T-helper 22 cell (primary cell): ENCODE results near the gene SETBP1.

Experiments used
- DNase-seq: peaks from one replicate; pipeline ENCODE4 v3.0.0-alpha.2; 2020; ENCODE audit warnings: low read depth

Gene SETBP1

DNA sequence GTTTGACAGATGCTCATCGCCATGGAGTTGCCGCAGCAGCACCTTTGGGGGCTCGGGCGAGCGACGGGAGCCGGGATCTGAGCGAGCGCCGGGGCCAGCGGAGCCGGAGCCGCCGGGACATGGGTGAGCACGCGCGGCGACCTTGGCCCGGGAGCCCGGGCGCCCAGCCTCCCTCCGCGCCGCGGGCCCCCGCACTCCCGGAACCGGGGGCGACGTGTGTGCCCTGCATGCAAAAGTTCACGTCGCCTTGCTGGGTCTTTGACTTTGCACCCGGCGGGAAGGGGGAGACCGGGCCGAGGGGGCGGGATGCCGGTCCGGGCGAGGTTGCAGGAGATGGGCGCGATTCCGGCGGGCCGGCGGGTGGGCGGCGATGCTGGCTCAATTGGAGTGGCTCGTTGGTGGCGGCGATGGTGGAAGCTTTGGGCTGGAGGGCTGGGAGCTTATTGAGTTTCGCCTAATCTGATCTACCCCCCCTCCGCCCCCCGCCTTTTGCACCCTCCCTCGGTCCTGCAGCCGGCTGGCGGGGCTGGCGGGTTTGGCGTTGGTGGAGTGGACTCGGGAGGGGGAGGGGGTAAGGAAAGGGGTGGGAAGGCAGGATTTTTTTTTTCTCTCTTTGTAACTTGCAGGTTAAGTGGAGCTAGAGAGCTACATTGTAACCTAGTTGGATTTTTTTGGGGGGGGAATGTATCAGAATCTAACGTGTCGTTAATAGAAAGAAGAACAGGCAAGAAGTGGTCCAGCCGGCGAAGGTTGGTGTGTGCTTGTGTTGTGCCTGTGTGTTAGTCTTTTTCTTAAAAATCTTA lies at the start of gene SETBP1:
Gene SETBP1 (plus strand): TSS at position 616 of the 803 bp plus-strand sequence. CDS start 20,459 bp downstream, outside the sequence.
- DNase-seq, result no peak

DNA sequence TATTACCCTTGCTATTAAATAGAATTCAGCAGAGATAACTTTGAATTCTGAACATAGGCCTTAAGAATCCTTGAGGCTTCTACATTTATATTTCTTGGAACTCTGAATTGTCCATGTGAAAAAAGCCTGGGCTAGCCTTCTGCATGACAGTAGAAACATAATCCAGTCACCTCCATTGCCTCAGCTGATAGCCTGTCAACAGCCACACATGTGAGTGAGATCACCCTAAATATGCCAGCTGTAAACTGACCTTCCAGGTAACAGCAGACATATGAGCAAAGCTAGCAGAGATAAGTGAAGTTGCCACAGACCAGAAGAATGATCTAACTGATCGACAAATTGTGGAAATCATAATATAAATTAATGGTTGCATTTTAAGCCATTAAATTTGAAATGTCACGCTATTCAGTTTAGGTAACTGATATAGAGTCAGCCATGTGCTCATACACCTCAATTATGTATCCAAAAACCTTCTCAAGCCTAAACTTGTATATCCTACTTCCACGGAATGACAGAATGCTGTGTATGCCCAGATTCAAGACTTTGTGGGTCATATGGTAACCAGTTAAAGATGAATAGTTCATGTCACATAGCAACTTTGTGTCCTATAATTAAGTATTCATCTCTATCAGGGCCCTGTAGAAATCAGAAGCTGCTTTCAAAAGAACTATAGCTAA lies 48.1 kb upstream of the SETBP1 start:
- no peak for DNase-seq

- DNase-seq, result no peak
Measured at GRCh38 chr18:44635546-44635945, 45.1 kb upstream of the SETBP1 start.

DNA sequence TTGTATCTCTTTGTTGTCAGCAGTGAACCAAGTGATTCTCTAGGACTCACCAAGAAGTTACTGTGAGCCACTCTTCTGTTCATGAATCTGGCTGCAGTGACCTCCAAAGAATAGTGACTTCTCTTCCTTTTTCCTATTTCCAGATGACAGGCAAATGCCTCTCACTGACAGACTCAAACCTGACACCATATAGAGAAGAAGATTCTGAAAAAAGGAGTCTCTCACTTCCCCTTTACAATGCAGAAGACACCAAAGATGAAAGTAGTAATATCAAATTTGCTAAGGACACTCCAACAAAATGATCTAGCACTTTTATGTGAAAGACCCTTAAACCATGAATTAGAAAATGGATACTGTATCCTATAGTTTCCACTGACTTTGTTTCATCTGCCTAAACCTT lies 44.4 kb upstream of the SETBP1 start:
- DNase-seq, result no peak

GRCh38 chr18:44637210-44638033 lies 43.3 kb upstream of the SETBP1 start:
- DNase-seq, result no peak

DNA sequence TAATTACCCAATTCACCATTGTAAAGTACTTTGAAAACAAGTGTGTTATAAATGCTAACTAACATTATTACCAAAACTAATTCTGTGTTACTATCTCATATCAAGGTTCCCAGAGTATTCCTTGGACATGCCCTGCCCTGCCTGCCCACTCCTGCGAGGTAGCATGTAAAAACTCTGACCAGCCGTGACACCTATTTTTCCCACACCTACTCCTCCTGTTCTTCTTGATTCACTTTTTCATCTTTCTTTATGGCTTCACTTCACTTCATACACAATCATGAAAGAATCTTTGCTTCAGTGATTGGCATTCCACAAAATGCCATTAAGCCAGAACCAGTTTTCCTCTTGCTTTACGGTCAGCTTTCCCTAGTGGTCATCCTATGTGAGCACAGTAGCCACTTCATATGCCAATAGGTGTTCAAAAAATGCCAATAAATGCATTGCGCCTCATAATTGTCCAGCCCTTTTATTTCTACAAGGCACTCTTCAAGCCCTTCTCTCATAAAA lies 42.6 kb upstream of the SETBP1 start:
- DNase-seq, result no peak

DNA sequence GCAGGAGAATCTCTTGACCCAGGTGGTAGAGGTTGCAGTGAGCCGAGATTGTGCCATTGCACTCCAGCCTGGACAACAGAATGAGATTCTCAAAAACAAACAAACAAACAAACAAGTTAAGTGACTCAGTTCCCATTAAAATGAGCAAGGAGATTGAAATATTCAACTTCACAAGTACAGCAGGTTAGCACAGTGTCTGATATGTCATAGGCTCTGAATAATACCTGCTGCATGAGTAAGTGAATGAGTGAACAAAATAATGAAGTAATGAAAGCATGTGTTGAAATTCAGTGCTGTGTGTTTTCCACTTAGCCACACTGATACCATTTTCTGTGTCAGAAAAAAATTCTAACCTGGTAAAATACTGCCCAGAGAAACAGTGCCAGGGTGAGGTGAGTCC lies 41.9 kb upstream of the SETBP1 start:
- no peak for DNase-seq

DNA sequence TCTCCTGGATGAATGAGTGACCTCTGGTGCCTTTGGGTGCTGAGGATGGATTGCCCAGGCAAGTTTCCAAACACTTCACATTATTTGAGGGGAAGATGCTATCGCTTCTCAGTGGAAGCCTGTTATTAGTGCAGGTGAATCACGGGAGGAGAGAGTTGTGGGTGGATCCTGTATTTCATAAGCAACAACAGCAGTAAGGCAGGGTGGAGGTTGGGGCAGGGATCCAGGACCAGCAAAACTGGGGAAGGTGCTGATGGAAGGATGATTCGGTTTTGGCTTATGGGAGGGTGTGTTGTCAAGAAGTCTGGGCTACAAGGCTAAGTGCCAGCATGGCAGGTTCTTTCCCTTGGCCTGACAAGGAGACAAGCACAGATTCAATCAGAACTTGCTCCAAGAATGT lies 37.7 kb upstream of the SETBP1 start:
- DNase-seq, result no peak

- no peak for DNase-seq
Measured at GRCh38 chr18:44651478-44651877, 29.2 kb upstream of the SETBP1 start.

- DNase-seq, result no peak
Measured at GRCh38 chr18:44651918-44652572, 28.6 kb upstream of the SETBP1 start.

GRCh38 chr18:44652722-44653121 lies 28.0 kb upstream of the SETBP1 start:
- DNase-seq, result no peak

GRCh38 chr18:44654573-44654972 lies 26.1 kb upstream of the SETBP1 start:
- no peak for DNase-seq

DNA sequence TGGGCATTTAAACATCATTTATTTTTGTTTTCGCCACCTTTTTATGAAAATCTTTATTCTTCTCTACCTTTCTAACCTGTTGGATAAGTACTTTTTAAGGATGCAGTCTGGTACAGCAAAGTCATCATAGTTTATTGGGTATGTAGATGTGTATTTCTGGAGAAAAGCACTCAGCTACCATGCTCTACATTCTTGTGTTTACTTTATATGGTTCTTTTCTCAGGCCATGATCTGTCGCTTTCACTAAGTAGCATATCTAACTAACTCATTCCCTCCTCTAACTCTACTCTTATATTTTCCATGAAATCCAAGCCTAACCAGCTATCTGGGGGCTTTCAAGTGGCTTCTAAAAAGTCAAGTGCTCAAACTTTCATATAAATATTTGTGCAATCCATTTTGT lies 25.3 kb upstream of the SETBP1 start:
- DNase-seq, result no peak

GRCh38 chr18:44659771-44660170 lies 20.9 kb upstream of the SETBP1 start:
- no peak for DNase-seq

DNA sequence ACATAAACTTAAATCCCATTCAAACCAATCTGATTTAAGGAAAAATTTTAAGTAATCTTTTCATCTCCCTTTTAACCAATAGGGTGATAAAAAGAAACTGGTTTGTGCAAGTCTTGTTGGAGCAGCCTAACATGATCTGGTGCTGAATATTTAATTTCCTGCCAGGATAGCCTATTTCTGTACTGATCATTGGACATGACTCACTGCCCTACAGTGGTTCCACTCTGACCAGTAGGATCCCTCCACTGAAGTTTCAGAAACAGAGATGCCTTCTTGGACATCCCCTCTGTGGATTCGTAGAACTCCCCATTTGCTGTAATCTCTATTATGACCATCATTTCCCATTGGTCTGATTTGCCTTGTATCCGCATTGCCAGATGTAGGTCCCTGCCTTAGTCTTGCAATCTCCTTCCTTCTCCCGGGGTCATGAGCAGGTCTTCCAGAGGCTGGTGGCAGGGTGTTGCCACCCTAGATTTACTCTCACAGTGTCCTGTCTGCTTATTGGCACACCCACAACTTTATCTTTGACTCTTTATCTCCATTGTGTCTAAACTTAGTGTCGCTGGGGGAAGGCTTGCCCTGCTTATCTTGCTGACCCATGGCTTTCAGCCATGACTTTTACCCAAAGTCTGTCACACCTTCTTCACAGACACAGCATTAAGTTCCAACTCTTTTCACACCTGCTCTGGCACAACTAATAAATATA lies 12.3 kb upstream of the SETBP1 start:
- no peak for DNase-seq

DNA sequence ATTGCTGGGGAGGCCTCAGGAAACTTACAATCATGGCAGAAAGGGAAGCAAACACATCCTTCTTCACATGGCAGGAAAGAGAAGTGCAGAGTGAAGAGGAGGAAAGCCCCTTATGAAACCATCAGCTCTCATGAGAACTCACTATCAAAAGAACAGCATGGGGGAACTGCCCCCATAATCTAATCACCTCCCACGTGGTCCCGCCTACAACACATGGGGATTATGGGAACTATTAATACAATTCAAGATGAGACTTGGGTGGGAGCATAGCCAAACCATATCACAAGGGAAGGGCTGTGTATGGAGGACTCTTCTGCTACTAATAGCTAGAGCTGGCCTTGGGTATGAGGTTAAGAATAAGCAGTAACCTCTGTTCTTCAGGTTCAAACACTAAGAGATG lies 8.8 kb upstream of the SETBP1 start:
- DNase-seq, result no peak

DNA sequence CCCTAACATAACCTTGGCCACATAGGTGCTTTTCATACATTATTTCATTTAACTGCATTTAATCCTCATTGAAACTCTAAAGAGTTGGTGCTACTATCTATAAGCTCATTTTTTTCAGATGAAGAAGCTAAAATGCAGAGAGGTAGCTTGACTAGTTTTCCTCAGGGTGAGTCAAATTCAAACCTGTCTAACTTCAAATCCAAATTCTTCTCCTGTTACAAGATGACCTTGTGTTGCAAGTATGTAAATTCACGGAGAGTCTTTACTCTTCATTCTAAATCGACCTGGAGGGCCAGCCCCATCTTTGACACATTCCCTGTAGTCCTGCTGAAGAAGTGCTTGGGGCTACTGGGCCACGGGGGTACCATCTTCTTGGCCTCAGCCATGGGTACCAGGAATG lies 8.2 kb upstream of the SETBP1 start:
- no peak for DNase-seq

DNA sequence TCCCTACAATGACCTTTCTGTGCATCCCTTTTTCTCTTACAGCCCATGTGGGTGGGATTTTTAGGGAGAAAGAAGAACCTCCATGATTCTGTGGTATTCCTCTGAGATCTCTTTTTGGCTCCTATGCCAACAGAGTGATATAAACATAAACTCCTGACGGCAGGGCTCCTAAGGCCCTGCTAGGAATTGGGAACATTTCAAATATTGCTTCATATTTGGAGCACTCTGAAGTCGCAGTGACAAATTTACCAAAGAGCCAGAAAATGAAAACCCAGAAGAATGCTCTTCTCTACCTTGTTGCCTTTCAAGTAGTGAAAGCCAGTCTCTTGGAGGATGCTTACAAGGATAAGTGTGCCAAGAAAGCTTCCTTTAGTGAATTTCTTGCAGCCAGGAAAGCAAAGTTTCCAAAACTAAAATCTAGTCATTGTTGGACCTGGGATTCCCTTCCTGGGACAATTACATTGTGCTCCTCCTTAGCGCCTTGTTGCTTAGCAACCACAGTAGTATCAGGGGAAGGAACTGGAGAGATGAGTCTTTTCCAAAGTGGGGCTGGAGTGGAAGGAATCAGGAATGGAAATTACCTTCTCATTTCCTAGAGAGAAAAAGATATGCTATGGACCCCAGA lies 7.3 kb upstream of the SETBP1 start:
- no peak for DNase-seq

DNA sequence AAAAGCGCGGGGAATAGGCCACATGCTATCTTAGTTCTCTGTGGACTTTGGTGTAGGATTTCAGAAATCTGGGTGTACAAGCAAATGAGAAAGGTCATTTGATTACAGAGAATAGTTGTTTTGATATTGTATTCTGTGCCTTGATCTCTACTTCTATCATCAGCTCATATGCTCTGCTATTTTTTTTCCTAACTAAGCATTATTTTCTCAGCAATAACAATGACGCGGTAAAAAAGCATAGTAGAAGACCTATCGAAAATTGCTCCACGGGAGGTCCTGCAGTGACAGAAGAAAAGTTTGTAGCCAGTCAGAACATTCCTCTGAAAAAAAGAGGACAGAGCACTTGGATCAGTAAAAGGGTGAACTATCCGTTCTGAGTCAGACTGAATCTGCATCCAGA lies 2.8 kb upstream of the SETBP1 start:
- DNase-seq, result no peak

DNA sequence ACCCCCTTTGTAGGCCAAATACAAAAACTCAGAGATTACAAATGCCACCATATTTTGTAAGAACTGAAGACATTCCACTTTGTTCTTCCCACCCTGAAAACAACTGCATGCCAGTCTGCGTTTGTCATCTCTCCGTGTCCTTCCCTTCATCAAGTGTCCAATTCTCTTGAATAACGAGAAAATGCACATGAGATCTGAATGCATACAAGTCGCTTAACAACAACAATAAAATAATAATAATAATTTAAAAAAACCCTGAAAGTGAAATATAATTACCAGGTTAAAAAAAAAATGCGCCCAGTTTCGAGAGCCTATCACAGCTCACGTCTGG lies 2.0 kb upstream of the SETBP1 start:
- DNase-seq, result no peak
